NCI-H510A (cell line): ENCODE results near the gene NOL9.

Experiments
- DNase-seq: peaks from one replicate; lab custom pipeline; 2025; lab: John Stamatoyannopoulos, UW

The NOL9 gene

GRCh38 chr1:6590046-6590445 is 35.7 kb upstream of the NOL9 start:
- DNase-seq: no peak

DNA sequence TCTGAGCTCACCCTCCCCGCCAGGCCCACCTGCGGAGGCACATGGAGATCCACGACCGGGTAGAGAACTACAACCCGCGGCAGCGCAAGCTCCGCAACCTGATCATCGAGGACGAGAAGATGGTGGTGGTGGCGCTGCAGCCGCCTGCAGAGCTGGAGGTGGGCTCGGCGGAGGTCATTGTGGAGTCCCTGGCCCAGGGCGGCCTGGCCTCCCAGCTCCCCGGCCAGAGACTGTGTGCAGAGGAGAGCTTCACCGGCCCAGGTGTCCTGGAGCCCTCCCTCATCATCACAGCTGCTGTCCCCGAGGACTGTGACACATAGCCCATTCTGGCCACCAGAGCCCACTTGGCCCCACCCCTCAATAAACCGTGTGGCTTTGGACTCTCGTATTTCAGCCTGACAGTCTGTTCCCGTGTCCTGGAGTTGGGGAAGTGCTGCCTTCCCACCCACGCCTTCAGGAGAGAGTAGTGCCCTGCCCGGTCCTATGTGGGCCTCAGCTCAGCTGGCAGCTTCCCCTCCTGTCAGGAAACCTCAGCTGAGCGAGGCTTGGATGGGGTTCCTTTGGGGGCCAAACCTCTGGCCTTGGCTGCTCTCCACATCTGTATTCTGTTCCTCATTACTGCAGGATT is 34.7 kb upstream of the NOL9 start:
- DNase-seq: no peak

DNA sequence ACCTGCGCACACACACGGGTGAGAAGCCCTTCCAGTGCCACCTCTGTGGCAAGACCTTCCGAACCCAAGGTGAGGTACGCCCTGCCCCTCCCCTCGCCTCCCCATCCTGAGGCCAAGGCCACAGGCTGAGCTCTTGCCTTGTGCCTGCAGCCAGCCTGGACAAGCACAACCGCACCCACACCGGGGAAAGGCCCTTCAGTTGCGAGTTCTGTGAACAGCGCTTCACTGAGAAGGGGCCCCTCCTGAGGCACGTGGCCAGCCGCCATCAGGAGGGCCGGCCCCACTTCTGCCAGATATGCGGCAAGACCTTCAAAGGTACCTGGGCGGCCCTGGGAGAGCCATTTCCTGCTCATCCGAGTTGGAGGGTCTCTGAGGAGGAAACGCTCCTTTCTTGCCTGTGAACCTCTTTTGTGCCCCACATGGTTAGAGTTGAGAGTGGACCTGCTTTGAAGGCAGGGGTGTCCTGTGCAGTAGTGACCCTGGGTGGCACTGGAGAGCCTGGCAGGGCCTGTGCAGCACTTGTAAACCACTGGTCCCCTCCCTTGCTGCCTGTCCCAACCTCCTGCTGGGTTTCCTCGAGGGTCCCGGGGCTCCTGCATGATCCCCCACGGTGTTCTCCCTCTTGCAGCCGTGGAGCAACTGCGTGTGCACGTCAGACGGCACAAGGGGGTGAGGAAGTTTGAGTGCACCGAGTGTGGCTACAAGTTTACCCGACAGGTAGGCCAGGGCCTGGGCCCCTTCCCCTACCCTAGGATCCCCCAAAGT is 34.0 kb upstream of the NOL9 start:
- no peak for DNase-seq

DNA sequence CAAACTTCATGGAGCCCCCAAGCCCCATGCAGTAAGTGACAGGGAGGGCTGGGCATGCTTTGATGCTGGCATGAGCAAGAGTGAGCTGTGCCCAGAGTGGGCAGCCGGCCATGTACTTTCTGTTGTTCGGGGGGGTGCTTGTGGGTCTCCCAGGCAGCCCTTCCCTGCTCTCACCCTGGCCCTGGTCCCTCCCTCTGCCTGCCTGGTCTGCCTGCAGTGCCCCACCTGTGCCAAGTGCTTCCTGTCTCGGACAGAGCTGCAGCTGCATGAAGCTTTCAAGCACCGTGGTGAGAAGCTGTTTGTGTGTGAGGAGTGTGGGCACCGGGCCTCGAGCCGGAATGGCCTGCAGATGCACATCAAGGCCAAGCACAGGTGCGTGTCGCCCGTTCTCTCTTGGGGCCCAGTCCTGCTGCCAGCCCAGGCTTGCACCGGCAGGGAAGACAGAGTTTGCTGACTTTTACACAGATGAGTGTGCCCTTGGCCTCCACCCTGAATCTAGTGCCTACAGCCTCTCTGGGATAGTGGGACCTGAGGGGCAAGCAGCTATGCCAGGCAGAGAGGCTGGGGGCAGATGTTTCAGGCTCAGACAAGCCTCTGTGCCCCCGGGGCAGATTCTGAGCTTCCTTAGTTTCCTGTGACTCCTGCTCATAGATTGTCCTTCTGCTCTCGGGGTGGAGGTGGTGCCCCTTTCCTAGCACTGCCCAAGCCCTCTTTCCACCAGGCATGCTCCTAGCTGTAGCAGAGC is 33.1 kb upstream of the NOL9 start:
- peak; percentile 93 for DNase-seq

- DNase-seq: no peak
Observed at GRCh38 chr1:6586404-6586816, 32.1 kb upstream of the NOL9 start.

DNA sequence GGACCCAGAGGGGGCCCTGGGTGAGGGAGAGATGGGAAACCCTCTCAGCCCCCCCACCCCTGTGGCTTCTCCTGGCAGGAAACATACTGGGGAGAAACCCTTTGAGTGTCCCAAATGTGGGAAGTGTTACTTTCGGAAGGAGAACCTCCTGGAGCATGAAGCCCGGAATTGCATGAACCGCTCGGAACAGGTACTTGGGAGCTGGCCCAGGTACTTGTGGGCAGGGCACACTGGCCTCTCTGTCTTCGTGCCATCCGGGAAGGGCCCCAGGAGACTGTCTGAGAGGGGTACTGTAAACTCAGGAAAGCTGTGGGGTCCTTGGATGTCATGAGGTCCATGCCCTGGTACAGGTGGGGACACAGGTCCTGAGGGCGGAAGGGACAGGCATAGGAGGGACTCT is 31.5 kb upstream of the NOL9 start:
- DNase-seq: no peak

DNA sequence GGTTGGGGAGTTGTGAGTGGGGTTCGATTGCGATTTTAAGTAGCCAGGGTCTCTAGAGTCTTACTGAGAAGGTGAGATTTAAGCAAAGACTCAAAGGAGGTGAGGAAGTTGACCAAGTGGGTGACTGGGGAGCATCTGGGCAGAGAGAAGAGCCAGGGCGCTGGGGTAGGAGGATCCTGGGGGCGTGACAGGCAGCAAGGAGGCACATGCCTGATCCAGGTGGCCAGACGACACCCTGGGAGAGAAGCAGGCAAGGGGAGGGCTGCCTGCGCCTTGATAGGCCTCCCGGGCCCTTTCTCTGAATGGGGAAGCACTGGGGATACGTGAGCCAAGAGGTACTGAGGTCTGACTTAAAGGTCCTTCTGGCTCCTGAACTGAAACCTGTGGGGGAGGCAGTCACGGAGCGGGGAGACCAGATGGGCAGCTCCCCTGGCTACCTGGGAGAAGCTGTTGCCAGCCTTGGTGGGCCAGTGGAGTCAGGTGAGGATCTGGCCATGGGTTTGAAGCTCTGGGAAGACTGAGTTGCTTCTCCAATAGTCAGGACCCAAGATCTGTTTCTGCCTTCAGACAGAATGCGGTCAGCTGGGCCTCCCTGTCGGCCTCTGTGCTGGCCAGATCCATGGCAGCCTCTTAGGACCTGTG is 30.9 kb upstream of the NOL9 start:
- DNase-seq: no peak

DNA sequence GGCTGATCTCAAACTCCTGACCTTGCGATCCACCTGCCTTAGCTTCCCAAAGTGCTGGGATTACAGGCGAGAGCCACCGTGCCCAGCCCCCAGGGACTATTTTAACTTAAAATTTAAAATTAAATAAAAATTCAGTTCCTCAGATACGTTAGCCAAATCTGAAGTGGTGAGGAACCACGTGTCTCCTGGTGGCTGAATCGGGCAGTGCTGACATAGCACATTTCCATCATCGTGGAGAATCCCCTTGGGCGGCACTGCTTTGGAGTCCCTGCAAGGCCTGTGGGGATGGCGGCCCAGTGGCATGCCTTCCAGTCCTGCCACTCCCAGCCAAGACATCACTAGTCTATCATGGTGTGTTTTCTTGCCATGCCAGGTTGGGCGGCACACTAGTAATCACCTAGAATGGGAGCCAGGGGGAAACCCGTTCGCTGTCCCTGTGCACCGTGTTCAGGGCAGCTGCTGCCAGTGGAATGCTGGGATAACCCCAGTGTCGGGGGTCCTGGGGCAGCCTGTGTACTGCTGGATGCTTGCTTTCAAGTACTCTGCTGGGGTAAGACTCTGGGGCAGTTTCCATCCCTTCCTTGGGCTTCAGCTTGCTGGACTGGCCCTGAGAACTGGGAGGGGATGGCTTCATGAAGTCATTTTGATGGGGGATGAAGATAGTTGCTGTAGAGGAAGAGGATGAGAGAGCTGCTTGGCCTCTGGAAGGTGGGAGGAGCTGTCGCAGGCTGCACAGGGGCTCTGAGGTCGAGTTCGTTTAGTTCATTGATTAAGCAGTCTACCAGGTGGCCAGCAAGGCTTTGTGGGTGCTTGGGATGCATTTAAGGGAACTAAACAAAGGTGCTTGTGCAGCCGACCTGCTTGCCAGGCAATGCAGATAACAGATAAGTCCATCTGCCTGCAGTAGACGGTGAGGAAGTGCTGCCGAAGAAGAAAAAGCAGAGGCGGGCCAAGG is 30.1 kb upstream of the NOL9 start:
- no peak for DNase-seq

DNA sequence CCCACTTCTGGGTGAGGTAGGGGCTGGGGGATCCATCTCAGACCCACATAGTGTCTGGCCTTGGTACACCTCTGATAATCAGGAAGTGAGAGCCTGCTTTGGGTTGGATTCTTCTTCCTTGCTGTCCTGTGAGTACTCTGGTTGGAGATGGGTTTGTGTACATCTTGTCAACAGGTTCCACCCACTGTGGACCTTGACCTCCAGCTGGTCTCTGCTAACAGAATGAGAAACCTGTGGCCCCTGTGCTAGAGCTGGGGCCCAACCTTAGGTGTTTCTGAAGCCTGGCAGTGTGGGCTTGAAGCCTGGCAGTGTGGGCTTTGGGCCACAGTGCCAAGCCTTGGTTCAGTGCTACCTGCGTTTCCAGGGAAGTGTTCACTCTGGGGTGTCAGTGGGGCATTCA is 28.1 kb upstream of the NOL9 start:
- DNase-seq: no peak

GRCh38 chr1:6581561-6582305 is 27.4 kb upstream of the NOL9 start:
- peak; percentile 89 for DNase-seq

- DNase-seq: no peak
Observed at GRCh38 chr1:6580593-6581409, 26.5 kb upstream of the NOL9 start.

DNA sequence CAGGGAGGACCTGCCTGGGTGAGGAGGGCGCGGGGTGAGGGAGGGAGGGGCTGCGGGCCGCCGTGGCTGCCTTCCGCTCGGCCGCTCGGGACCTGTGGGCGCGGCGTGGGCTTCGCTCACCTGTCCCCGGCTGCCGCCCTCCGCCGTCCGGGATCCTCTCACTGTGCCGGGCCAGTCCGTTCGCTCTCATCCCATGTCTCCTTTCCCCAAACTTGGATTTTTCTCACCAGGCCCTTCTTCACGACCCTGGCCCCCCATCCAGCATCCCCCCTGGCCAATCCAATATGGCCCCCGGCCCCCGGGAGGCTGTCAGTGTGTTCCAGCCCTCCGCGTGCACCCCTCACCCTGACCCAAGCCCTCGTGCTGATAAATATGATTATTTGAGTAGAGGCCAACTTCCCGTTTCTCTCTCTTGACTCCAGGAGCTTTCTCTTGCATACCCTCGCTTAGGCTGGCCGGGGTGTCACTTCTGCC is 25.8 kb upstream of the NOL9 start:
- DNase-seq: no peak

GRCh38 chr1:6579374-6580118 is 25.2 kb upstream of the NOL9 start, which contains the start of gene ZBTB48:
ZBTB48 (plus strand) TSS chr1:6579994; CDS start chr1:6580610, 616 bp downstream.
- peak; percentile 99 for DNase-seq

- DNase-seq: no peak
Observed at GRCh38 chr1:6578624-6579373, 24.5 kb upstream of the NOL9 start.

- no peak for DNase-seq
Observed at GRCh38 chr1:6577831-6578525, 23.7 kb upstream of the NOL9 start.

GRCh38 chr1:6574818-6575217 is 20.5 kb upstream of the NOL9 start:
- no peak for DNase-seq

GRCh38 chr1:6574025-6574620 is 19.8 kb upstream of the NOL9 start:
- DNase-seq: no peak
